DND-41 (cell line): ENCODE data around the gene GALNT6.

ENCODE experiments used
- ATAC-seq: fragments of 200-7000 bp; cut with Tn5 transposase; 3 replicates; pipeline ENCODE4 v1.9.1; 2021; ENCODE audit warnings: low read depth; ENCODE audit not compliant: insufficient read depth
- DNase-seq: peaks from one replicate; pipeline ENCODE4 v3.0.0-alpha.2; 2020
- H2AFZ ChIP-seq: 2 replicates; pipeline ENCODE4 v1.6.0; 2012; ENCODE audit warnings: low read depth, low read length
- H3K27ac ChIP-seq: 2 replicates; pipeline ENCODE4 v1.5.1; 2012; ENCODE audit warnings: low read length, inconsistent platforms
- H3K27me3 ChIP-seq: fragments of 200-600 bp; sonication (generic); 2 replicates; pipeline ENCODE4 v1.6.0; 2012; ENCODE audit warnings: low read length, mild to moderate bottlenecking, inconsistent platforms; ENCODE audit not compliant: insufficient read depth, poor library complexity
- H3K36me3 ChIP-seq: 2 replicates; pipeline ENCODE4 v1.5.1; 2012; ENCODE audit warnings: low read length, inconsistent platforms; ENCODE audit not compliant: insufficient read depth
- H3K4me1 ChIP-seq: 2 replicates; pipeline ENCODE4 v1.5.1; 2012; ENCODE audit warnings: mild to moderate bottlenecking, low read length; ENCODE audit not compliant: insufficient read depth
- H3K4me2 ChIP-seq: 2 replicates; pipeline ENCODE4 v1.6.0; 2012; ENCODE audit warnings: mild to moderate bottlenecking, moderate library complexity, low read length, inconsistent platforms; ENCODE audit not compliant: insufficient read depth
- H3K4me3 ChIP-seq, 2 experiments: fragments of 200-600 bp in 1 of 2; shearing (Covaris generic) in 1 of 2; 2 replicates each; pipeline ENCODE4 v1.5.1; 2012 to 2016; ENCODE audit warnings: inconsistent platforms in 2 of 2, low read length in 2 of 2, mild to moderate bottlenecking in 2 of 2, low read depth in 1 of 2, moderate library complexity in 1 of 2
- H3K79me2 ChIP-seq: 2 replicates; pipeline ENCODE4 v1.6.0; 2012; ENCODE audit warnings: low read length, inconsistent platforms; ENCODE audit not compliant: insufficient read depth
- H3K9ac ChIP-seq: 2 replicates; pipeline ENCODE4 v1.6.0; 2012; ENCODE audit warnings: low read depth, mild to moderate bottlenecking, inconsistent platforms, low read length, moderate library complexity
- H3K9me3 ChIP-seq: 2 replicates; pipeline ENCODE4 v1.5.1; 2012; ENCODE audit warnings: low read length, moderate library complexity, mild to moderate bottlenecking, inconsistent platforms; ENCODE audit not compliant: insufficient read depth, severe bottlenecking
- H4K20me1 ChIP-seq: 2 replicates; pipeline ENCODE4 v1.6.0; 2012; ENCODE audit warnings: low read length; ENCODE audit not compliant: insufficient read depth
- EZH2 ChIP-seq: IDR thresholded peaks from 3 replicates; pipeline ENCODE4 v1.6.1; 2012; ENCODE audit warnings: borderline replicate concordance, low read depth, mild to moderate bottlenecking, moderate library complexity, low read length, inconsistent platforms; ENCODE audit not compliant: severe bottlenecking
- TF ChIP-seq, protein P1 (sequence below): IDR thresholded peaks from 2 replicates; pipeline ENCODE4 v1.5.1; 2012; ENCODE audit warnings: borderline replicate concordance, low read length, moderate library complexity, mild to moderate bottlenecking; ENCODE audit not compliant: poor library complexity, severe bottlenecking; ENCODE audit errors: extremely low read depth

Gene GALNT6

GRCh38 chr12:51334764-51335163, 56.4 kb downstream of the GALNT6 start:
- Histone ChIP-seq H3K4me3 (no peak overlapping the region), H3K27me3 (no peaks in the 10 kb centered on the region), H3K9me3 (no peaks in the 10 kb centered on the region), H3K27ac (no peak overlapping the region), H3K9ac (no peak overlapping the region), H3K36me3 (no peaks in the 10 kb centered on the region), H3K4me1 (no peaks in the 10 kb centered on the region), H2AFZ (no peak overlapping the region), H3K79me2 (no peaks in the 10 kb centered on the region), H4K20me1 (no peaks in the 10 kb centered on the region), H3K4me2 (no peak overlapping the region)
- TF ChIP-seq, protein P1, sequence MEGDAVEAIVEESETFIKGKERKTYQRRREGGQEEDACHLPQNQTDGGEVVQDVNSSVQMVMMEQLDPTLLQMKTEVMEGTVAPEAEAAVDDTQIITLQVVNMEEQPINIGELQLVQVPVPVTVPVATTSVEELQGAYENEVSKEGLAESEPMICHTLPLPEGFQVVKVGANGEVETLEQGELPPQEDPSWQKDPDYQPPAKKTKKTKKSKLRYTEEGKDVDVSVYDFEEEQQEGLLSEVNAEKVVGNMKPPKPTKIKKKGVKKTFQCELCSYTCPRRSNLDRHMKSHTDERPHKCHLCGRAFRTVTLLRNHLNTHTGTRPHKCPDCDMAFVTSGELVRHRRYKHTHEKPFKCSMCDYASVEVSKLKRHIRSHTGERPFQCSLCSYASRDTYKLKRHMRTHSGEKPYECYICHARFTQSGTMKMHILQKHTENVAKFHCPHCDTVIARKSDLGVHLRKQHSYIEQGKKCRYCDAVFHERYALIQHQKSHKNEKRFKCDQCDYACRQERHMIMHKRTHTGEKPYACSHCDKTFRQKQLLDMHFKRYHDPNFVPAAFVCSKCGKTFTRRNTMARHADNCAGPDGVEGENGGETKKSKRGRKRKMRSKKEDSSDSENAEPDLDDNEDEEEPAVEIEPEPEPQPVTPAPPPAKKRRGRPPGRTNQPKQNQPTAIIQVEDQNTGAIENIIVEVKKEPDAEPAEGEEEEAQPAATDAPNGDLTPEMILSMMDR, result no peak
- TF ChIP-seq EZH2, result no peak
- DNase-seq (no peak), ATAC-seq (no peak)

GRCh38 chr12:51333536-51333935, 57.7 kb downstream of the GALNT6 start:
- no peaks in the 10 kb centered on the region for H3K79me2 ChIP-seq
- DNase-seq, result no peak
- H4K20me1 ChIP-seq, result no peaks in the 10 kb centered on the region
- H3K4me3 ChIP-seq, result no peak overlapping the region
- no peaks in the 10 kb centered on the region for H3K36me3 ChIP-seq
- no peak overlapping the region for H3K4me2 ChIP-seq
- no peaks in the 10 kb centered on the region for H3K27me3 ChIP-seq
- H3K4me1 ChIP-seq, result peaks cover 5% of the 10 kb centered on the region; the same call in 1 of the 2 replicates
- TF ChIP-seq, protein P1, result no peak
- TF ChIP-seq EZH2, result no peak
- H2AFZ ChIP-seq, result no peak overlapping the region
- no peak overlapping the region for H3K27ac ChIP-seq
- H3K9me3 ChIP-seq, result no peaks in the 10 kb centered on the region
- no peak overlapping the region for H3K9ac ChIP-seq
- no peak for ATAC-seq

DNA sequence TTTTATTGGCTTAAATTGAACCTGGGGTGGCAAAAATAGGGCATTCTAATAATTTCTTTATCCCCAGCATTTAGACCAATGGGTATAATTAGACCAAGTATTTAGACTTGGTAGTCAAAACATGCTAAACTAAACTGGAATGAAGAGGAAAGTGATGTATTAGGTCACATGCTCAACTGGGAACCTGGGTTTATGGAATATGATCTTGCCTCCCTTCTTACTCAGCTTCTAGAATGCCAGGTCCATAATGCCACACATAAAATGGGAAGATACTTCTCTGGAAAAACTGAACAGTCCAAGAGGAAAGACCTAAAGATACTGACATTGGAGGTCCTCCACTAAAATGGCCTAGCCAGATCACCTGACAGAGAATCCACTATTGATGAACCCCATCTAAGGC, 61.0 kb downstream of the GALNT6 start:
- no peaks in the 10 kb centered on the region for H3K9me3 ChIP-seq
- no peak for TF ChIP-seq EZH2
- TF ChIP-seq, protein P1, result no peak
- DNase-seq (no peak), ATAC-seq (no peak)
- H3K4me2 ChIP-seq, result no peak overlapping the region
- H3K9ac ChIP-seq, result no peak overlapping the region
- H3K4me1 ChIP-seq, result peaks cover 31% of the 10 kb centered on the region
- no peak overlapping the region for H2AFZ ChIP-seq
- H3K4me3 ChIP-seq, result no peak overlapping the region
- H4K20me1 ChIP-seq, result no peaks in the 10 kb centered on the region
- H3K79me2 ChIP-seq, result no peaks in the 10 kb centered on the region
- no peaks in the 10 kb centered on the region for H3K27me3 ChIP-seq
- no peaks in the 10 kb centered on the region for H3K36me3 ChIP-seq
- no peak overlapping the region for H3K27ac ChIP-seq

- Histone ChIP-seq H3K27me3 (no peaks in the 10 kb centered on the region), H3K9ac (no peak overlapping the region), H2AFZ (peak overlapping the region; percentile 27; the same call in 1 of the 2 replicates), H3K79me2 (no peaks in the 10 kb centered on the region), H4K20me1 (no peaks in the 10 kb centered on the region), H3K4me1 (peaks cover 31% of the 10 kb centered on the region), H3K36me3 (no peaks in the 10 kb centered on the region), H3K27ac (peak overlapping the region; percentile 31; the same call in 1 of the 2 replicates), H3K9me3 (no peaks in the 10 kb centered on the region), H3K4me3 (no peak overlapping the region), H3K4me2 (no peak overlapping the region)
- no peak for TF ChIP-seq EZH2
- TF ChIP-seq, protein P1, result no peak
- ATAC-seq (no peak), DNase-seq (no peak)
Measured at GRCh38 chr12:51329742-51330141, 61.5 kb downstream of the GALNT6 start.
